GM12878 (cell line): Measurements from ENCODE around the gene INTS13. TPM values are rescaled to one million over a fixed set of nuclear protein-coding genes. Genes with fewer than 3 reads are reported as not detected.

Experiments
- ATAC-seq: fragments of 200-7000 bp; cut with Tn5 transposase; 3 replicates; pipeline ENCODE4 v1.9.1; 2020; ENCODE audit warnings: mild to moderate bottlenecking, moderate library complexity
- BruUV-seq: library from RNA; stranded (reverse); fragments of 400-500 nt; replicated peaks from 2 replicates; lab custom pipeline; 2021; lab: Mats Ljungman, UMichigan
- CTCF ChIA-PET: fragments of 300-600 bp; sonication (Branson Sonifier 250); formaldehyde crosslinking; extraction: SDS; loops from one replicate; lab custom pipeline; 2021; ENCODE audit warnings: inconsistent platforms; lab: Yijun Ruan, JAX
- POLR2A ChIA-PET: fragments of 350-600 bp; formaldehyde crosslinking; extraction: SDS; loops from one replicate; lab custom pipeline; 2021; ENCODE audit warnings: inconsistent platforms; lab: Charles Lee
- RAD21 ChIA-PET: fragments of 300-600 bp; sonication (Branson Sonifier 250); formaldehyde crosslinking; loops from one replicate; lab custom pipeline; 2023; ENCODE audit warnings: antibody characterized with exemption; ENCODE audit not compliant: unreplicated experiment; lab: Charles Lee
- SMC1A ChIA-PET: fragments of 300-600 bp; sonication (Branson Sonifier 250); formaldehyde crosslinking; loops from one replicate; lab custom pipeline; 2023; ENCODE audit not compliant: unreplicated experiment, uncharacterized antibody; lab: Charles Lee
- DNase-seq: peaks from one replicate; pipeline ENCODE4 v3.0.0-alpha.2; 2011; ENCODE audit warnings: low read depth, low spot score
- FAIRE-seq: peaks from 3 replicates; lab custom pipeline; 2011; peaks lifted over from hg19 to GRCh38; lab: Jason Lieb, UNC
- H2AFZ ChIP-seq: 2 replicates; pipeline ENCODE4 v1.6.0; 2011; ENCODE audit warnings: low read depth, low read length, control low read depth; ENCODE audit not compliant: control insufficient read depth
- H3K27ac ChIP-seq: 2 replicates; pipeline ENCODE4 v1.5.1; 2011; ENCODE audit warnings: control low read depth; ENCODE audit not compliant: control insufficient read depth, insufficient read depth
- H3K27me3 ChIP-seq, 2 experiments: replicated peaks in 1 of 2; 2 replicates each; pipeline versions ENCODE4 v1.6.0 to v1.6.1; 2011; ENCODE audit warnings: low read length in 1 of 2; ENCODE audit not compliant: control insufficient read depth in 2 of 2, insufficient read depth in 2 of 2
- H3K36me3 ChIP-seq, 2 experiments: 2 replicates each; pipeline ENCODE4 v1.5.1; 2011; ENCODE audit warnings: low read length in 1 of 2; ENCODE audit not compliant: control insufficient read depth in 2 of 2, insufficient read depth in 2 of 2
- H3K4me1 ChIP-seq: 2 replicates; pipeline ENCODE4 v1.6.1; 2011; ENCODE audit warnings: mild to moderate bottlenecking, low read length, moderate library complexity, mixed read lengths; ENCODE audit not compliant: control insufficient read depth, insufficient read depth
- H3K4me2 ChIP-seq: 2 replicates; pipeline ENCODE4 v1.6.0; 2011; ENCODE audit warnings: control low read depth; ENCODE audit not compliant: control insufficient read depth, insufficient read depth
- H3K4me3 ChIP-seq: fragments of 200-600 bp; sonication (generic); 2 replicates; pipeline ENCODE4 v1.5.1; 2016
- H3K79me2 ChIP-seq: 2 replicates; pipeline ENCODE4 v1.6.0; 2011; ENCODE audit warnings: low read length; ENCODE audit not compliant: control insufficient read depth, insufficient read depth
- H3K9ac ChIP-seq: 2 replicates; pipeline ENCODE4 v1.8.0; 2011; ENCODE audit warnings: low read length, control low read depth, mixed read lengths; ENCODE audit not compliant: control insufficient read depth, insufficient read depth
- H3K9me3 ChIP-seq: replicated peaks from 3 replicates; pipeline ENCODE4 v1.5.1; 2011; ENCODE audit warnings: mild to moderate bottlenecking, low read length; ENCODE audit not compliant: control insufficient read depth, insufficient read depth
- H4K20me1 ChIP-seq: 2 replicates; pipeline ENCODE4 v1.6.0; 2011; ENCODE audit not compliant: control insufficient read depth, insufficient read depth
- BCL11A ChIP-seq: IDR thresholded peaks from 2 replicates; pipeline ENCODE4 v1.6.1; 2011; ENCODE audit warnings: low read depth, low read length
- CEBPB ChIP-seq, 2 experiments: fragments of 150-350 bp in 1 of 2; IDR thresholded peaks; 2 replicates each; pipeline ENCODE4 v1.6.1; 2012 to 2014; ENCODE audit warnings: low read depth in 2 of 2, low read length in 2 of 2, borderline replicate concordance in 1 of 2, inconsistent platforms in 1 of 2
- CHD4 ChIP-seq: fragments of 200-600 bp; sonication (generic); IDR thresholded peaks from 2 replicates; pipeline ENCODE4 v1.6.1; 2016; ENCODE audit warnings: mild to moderate bottlenecking
- EGR1 ChIP-seq, 2 experiments: IDR thresholded peaks; 1 replicate in 1 of 2; 2 replicates in 1 of 2; pipeline ENCODE4 v1.6.1; 2011 to 2012; ENCODE audit warnings: low read depth in 2 of 2, low read length in 2 of 2, borderline replicate concordance in 1 of 2, mild to moderate bottlenecking in 1 of 2, moderate library complexity in 1 of 2
- MTA2 ChIP-seq: fragments of 450-650 bp; IDR thresholded peaks from 2 replicates; pipeline ENCODE4 v1.6.1; 2016; ENCODE audit warnings: low read depth, mild to moderate bottlenecking, moderate library complexity
- NRF1 ChIP-seq: conservative IDR thresholded peaks from 2 replicates; pipeline ENCODE4 v1.6.1; 2011; ENCODE audit warnings: mild to moderate bottlenecking, low read depth, low read length, improper control_type of control experiment
- SIN3A ChIP-seq: IDR thresholded peaks from 2 replicates; pipeline ENCODE4 v1.6.1; 2012; ENCODE audit warnings: low read depth, low read length, improper control_type of control experiment
- SMAD5 ChIP-seq: IDR thresholded peaks from 2 replicates; pipeline ENCODE4 v1.6.1; 2016; ENCODE audit warnings: antibody characterized with exemption, low read depth
- SREBF1 ChIP-seq: IDR thresholded peaks from 2 replicates; pipeline ENCODE4 v1.6.1; 2012; ENCODE audit warnings: mild to moderate bottlenecking, low read length
- ZNF207 ChIP-seq: fragments of 450-650 bp; IDR thresholded peaks from 2 replicates; pipeline ENCODE4 v1.6.1; 2014; ENCODE audit warnings: antibody characterized with exemption, mild to moderate bottlenecking, borderline replicate concordance
- ZZZ3 ChIP-seq: IDR thresholded peaks from 2 replicates; pipeline ENCODE4 v1.6.1; 2011; ENCODE audit warnings: low read depth; ENCODE audit not compliant: control insufficient read depth, insufficient read length
- WGBS: methylation state at CpG from one replicate; pipeline ENCODE4 v1.1.6; 2016; ENCODE audit warnings: low lambda C conversion rate; ENCODE audit not compliant: insufficient replicate concordance, insufficient coverage; ENCODE audit errors: missing lambda C conversion rate; 5-methylcytosine and 5-hydroxymethylcytosine counted together
- in situ Hi-C: fragments of 300-500 bp; cut with MboI; formaldehyde crosslinking; loops from 9 replicates; pipeline ENCODE4 v1.14.3; 2018; ENCODE audit warnings: mixed read lengths
- intact Hi-C: fragments of 100-400 bp; cut with micrococcal nuclease; formaldehyde crosslinking; loops from one replicate; pipeline ENCODE4 v1.14.2; 2022; ENCODE audit not compliant: unreplicated experiment
- polyA plus RNA-seq, 11 experiments: library from polyadenylated mRNA; depleted of rRNA in 4 of 11; unstranded in 6 of 11; stranded (reverse) in 5 of 11; fragments of >200 nt; fragmentation: Nextera tagmentation in 4 of 11; fragmentation: Illumina TruSeq in 1 of 11; extraction: Ambion mirVana in 4 of 11; extraction: Trizol in 1 of 11; gene quantifications; 1 replicate in 1 of 11; 2 replicates in 10 of 11; pipeline versions ENCODE4 v1.2.1 to v1.2.3, GENCODE V29; 2011 to 2016; ENCODE audit warnings: inconsistent platforms in 2 of 11, missing spikeins in 2 of 11, low read depth in 1 of 11
- total RNA-seq, 4 experiments: library from RNA; depleted of rRNA in 3 of 4; stranded (reverse); fragments of >200 nt in 3 of 4; fragmentation: Illumina TruSeq in 1 of 4; extraction: Trizol in 1 of 4; gene quantifications; 2 replicates each; pipeline versions ENCODE4 v1.2.1 to v1.2.3, GENCODE V29; 2013 to 2021
- TF ChIP-seq, protein P1 (sequence below): IDR thresholded peaks from 2 replicates; pipeline ENCODE4 v1.6.1; 2012; ENCODE audit warnings: low read depth, low read length, improper control_type of control experiment
- TF ChIP-seq, protein P2 (sequence below): IDR thresholded peaks from 2 replicates; pipeline ENCODE4 v1.6.1; 2012; ENCODE audit warnings: low read length, inconsistent platforms
- TF ChIP-seq, protein P3 (sequence below): IDR thresholded peaks from 2 replicates; pipeline ENCODE4 v1.6.1; 2012; ENCODE audit warnings: improper control_type of control experiment, low read depth, low read length; ENCODE audit not compliant: insufficient replicate concordance

The INTS13 gene
- total and polyA plus RNA-seq, 10 of the 15 experiments (the other 5 are each of a cell fraction or from before 2014, with no cell fraction given): 33.4 to 72.0 (median 59.9) TPM

GRCh38 chr12:26891704-26892103 is 46.1 kb downstream of the INTS13 start (continued):
- TF ChIP-seq, protein P1, sequence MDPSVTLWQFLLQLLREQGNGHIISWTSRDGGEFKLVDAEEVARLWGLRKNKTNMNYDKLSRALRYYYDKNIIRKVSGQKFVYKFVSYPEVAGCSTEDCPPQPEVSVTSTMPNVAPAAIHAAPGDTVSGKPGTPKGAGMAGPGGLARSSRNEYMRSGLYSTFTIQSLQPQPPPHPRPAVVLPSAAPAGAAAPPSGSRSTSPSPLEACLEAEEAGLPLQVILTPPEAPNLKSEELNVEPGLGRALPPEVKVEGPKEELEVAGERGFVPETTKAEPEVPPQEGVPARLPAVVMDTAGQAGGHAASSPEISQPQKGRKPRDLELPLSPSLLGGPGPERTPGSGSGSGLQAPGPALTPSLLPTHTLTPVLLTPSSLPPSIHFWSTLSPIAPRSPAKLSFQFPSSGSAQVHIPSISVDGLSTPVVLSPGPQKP: no peak
- TF ChIP-seq, protein P2, sequence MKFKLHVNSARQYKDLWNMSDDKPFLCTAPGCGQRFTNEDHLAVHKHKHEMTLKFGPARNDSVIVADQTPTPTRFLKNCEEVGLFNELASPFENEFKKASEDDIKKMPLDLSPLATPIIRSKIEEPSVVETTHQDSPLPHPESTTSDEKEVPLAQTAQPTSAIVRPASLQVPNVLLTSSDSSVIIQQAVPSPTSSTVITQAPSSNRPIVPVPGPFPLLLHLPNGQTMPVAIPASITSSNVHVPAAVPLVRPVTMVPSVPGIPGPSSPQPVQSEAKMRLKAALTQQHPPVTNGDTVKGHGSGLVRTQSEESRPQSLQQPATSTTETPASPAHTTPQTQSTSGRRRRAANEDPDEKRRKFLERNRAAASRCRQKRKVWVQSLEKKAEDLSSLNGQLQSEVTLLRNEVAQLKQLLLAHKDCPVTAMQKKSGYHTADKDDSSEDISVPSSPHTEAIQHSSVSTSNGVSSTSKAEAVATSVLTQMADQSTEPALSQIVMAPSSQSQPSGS: no peak
- no peak for TF ChIP-seq SREBF1
- TF ChIP-seq SIN3A: no peak
- no peak for TF ChIP-seq BCL11A

DNA sequence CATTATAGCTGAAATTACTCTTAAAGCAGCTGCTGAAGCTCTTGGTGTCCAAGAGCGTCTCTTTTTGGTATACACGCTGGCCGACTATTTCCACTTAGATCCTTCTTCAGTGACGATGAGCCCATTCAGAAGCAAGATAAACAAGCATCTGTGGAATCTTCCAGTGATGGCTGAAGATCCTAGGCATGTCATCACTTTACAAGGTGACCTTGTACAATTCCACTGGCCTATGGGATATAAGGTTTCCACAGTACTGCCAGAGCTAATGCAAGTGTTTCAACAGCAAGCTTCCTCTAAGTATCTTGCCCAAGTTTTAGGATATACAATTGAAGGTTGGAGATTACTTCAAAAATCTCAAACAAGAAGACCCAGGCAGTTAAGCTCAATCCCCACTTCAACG is 47.0 kb downstream of the INTS13 start:
- POLR2A ChIA-PET: interaction anchor here (1.4 kb wide), 1 partner anchor 17 kb away, joined by 3 read pairs; no protein-coding TSS in a partner anchor
- TF ChIP-seq, protein P1: no peak
- TF ChIP-seq EGR1 (IDR thresholded peaks at IDR 0.05; ENCODE audit: borderline replicate concordance in 1 of 2, low read depth in 2 of 2, low read length in 2 of 2): no peak
- TF ChIP-seq, protein P3, sequence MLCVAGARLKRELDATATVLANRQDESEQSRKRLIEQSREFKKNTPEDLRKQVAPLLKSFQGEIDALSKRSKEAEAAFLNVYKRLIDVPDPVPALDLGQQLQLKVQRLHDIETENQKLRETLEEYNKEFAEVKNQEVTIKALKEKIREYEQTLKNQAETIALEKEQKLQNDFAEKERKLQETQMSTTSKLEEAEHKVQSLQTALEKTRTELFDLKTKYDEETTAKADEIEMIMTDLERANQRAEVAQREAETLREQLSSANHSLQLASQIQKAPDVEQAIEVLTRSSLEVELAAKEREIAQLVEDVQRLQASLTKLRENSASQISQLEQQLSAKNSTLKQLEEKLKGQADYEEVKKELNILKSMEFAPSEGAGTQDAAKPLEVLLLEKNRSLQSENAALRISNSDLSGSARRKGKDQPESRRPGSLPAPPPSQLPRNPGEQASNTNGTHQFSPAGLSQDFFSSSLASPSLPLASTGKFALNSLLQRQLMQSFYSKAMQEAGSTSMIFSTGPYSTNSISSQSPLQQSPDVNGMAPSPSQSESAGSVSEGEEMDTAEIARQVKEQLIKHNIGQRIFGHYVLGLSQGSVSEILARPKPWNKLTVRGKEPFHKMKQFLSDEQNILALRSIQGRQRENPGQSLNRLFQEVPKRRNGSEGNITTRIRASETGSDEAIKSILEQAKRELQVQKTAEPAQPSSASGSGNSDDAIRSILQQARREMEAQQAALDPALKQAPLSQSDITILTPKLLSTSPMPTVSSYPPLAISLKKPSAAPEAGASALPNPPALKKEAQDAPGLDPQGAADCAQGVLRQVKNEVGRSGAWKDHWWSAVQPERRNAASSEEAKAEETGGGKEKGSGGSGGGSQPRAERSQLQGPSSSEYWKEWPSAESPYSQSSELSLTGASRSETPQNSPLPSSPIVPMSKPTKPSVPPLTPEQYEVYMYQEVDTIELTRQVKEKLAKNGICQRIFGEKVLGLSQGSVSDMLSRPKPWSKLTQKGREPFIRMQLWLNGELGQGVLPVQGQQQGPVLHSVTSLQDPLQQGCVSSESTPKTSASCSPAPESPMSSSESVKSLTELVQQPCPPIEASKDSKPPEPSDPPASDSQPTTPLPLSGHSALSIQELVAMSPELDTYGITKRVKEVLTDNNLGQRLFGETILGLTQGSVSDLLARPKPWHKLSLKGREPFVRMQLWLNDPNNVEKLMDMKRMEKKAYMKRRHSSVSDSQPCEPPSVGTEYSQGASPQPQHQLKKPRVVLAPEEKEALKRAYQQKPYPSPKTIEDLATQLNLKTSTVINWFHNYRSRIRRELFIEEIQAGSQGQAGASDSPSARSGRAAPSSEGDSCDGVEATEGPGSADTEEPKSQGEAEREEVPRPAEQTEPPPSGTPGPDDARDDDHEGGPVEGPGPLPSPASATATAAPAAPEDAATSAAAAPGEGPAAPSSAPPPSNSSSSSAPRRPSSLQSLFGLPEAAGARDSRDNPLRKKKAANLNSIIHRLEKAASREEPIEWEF: no peak
- no peak for TF ChIP-seq NRF1
- no peak for TF ChIP-seq SMAD5
- TF ChIP-seq CEBPB (IDR thresholded peaks at IDR 0.05; ENCODE audit: borderline replicate concordance in 1 of 2, low read depth in 2 of 2, low read length in 2 of 2): no peak
- TF ChIP-seq ZZZ3: no peak
- no peak for TF ChIP-seq ZNF207
- no peak for TF ChIP-seq CHD4
- TF ChIP-seq MTA2: no peak

More for the DNA sequence above, 47.0 kb downstream of the INTS13 start:
- in situ Hi-C loops (no loop called here), intact Hi-C loops (no loop called here)
- Histone ChIP-seq H3K4me3 (no peak overlapping the region), H3K27me3 (no peaks in the 10 kb centered on the region), H3K27ac (no peak overlapping the region), H2AFZ (no peak overlapping the region), H3K9ac (no peak overlapping the region), H3K79me2 (no peaks in the 10 kb centered on the region), H3K4me2 (no peak overlapping the region), H3K9me3 (no peaks in the 10 kb centered on the region), H4K20me1 (no peaks in the 10 kb centered on the region), H3K36me3 (no peaks in the 10 kb centered on the region), H3K4me1 (no peaks in the 10 kb centered on the region)
- ATAC-seq: no peak
- RAD21 ChIA-PET: interaction anchor here (0.8 to 1.5 kb wide), 3 partner anchors 11 to 125 kb away, joined by 4 read pairs; no protein-coding TSS in a partner anchor
- no peak for DNase-seq
- CTCF ChIA-PET: interaction anchor here (1.0 to 9.8 kb wide), 6 partner anchors 11 to 189 kb away, joined by 3 to 158 read pairs (median 7); no protein-coding TSS in a partner anchor
- over 99% methylated on average over 5 of the region's 5 CpGs for WGBS
- no TSS peak for BruUV-seq
- SMC1A ChIA-PET: interaction anchor here (0.6 to 2.5 kb wide), 7 partner anchors 11 to 189 kb away, joined by 3 to 9 read pairs (median 4); no protein-coding TSS in a partner anchor
- FAIRE-seq: no peak
